PFSK-1 (cell line): Measurements from ENCODE around the gene UBAC2.

ENCODE experiments used
- POLR2AphosphoS5 ChIP-seq: IDR thresholded peaks from 2 replicates; pipeline ENCODE4 v1.6.1; 2012; ENCODE audit warnings: low read depth, mild to moderate bottlenecking, control low read depth, low read length, moderate library complexity
- REST ChIP-seq, 2 experiments: IDR thresholded peaks; 2 replicates each; pipeline versions ENCODE4 v1.6.1 to v1.8.0; 2011 to 2012; ENCODE audit warnings: low read depth in 2 of 2, low read length in 2 of 2, control low read depth in 1 of 2, inconsistent platforms in 1 of 2, mild to moderate bottlenecking in 1 of 2, moderate library complexity in 1 of 2; ENCODE audit not compliant: insufficient read depth in 1 of 2

- no peak for TF ChIP-seq POLR2AphosphoS5
- no peak for TF ChIP-seq REST (IDR thresholded peaks at IDR 0.05; ENCODE audit: insufficient read depth in 1 of 2, low read depth in 2 of 2, low read length in 2 of 2)
These were observed 5.1 kb downstream of the UBAC2 start for GRCh38 chr13:99205621-99206220.
